ENCODE measurements around the gene CDHR5. TPM values are rescaled to one million over a fixed set of nuclear protein-coding genes. Genes with fewer than 3 reads are reported as not detected.

The CDHR5 gene
- total and polyA plus RNA-seq, 5 donors from 2014 or later = not detected

DNA sequence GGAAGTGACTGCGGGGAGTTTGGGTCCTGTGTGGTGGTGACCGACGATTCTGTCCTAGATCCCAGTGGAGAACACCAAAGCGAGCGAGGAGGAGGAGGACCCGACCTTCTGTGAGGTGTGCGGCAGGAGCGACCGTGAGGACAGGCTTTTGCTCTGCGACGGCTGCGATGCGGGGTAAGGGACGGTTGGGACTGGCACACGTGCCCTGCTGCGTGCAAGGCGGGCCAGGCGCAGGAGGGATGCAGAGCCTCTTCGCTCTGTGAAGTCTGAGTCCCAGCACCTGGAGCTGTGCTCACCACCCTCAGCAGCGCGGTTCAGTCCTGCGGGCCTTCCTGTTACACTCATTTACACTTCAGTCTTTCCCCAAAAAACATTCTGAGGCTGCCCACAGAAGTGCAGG lies 32.3 kb downstream of the CDHR5 start:
- ATAC-seq (ENCODE audit: low read depth in 2 of 2) (no peak), DNase-seq (no peak)
- Histone ChIP-seq H3K9me3 (ENCODE audit: control insufficient read depth in 2 of 2, low read length in 2 of 2) (no peaks in the 10 kb centered on the region), H3K27ac (ENCODE audit: insufficient read depth, low read length, poor library complexity, severe bottlenecking) (no peak overlapping the region), H3K27me3 (ENCODE audit: control insufficient read depth, insufficient read depth, low read length) (no peaks in the 10 kb centered on the region), H3K4me1 (ENCODE audit: control insufficient read depth, insufficient read depth, low read length, poor library complexity, severe bottlenecking) (peaks cover 9% of the 10 kb centered on the region), H3K4me3 (ENCODE audit: low read depth, low read length) (no peak overlapping the region), H3K36me3 (ENCODE audit: control insufficient read depth, insufficient read depth, low read length) (peaks cover 81% of the 10 kb centered on the region)
- Mint-ChIP-seq H3K9me3 (no peaks in the 10 kb centered on the region), H3K27ac (no peak overlapping the region), H3K27me3 (no peaks in the 10 kb centered on the region), H3K4me1 (peaks cover 0 to 17% (median 8%) of the 10 kb centered on the region in 4 donors), H3K4me3 (no peak overlapping the region), H3K36me3 (peaks cover 34% of the 10 kb centered on the region)

DNA sequence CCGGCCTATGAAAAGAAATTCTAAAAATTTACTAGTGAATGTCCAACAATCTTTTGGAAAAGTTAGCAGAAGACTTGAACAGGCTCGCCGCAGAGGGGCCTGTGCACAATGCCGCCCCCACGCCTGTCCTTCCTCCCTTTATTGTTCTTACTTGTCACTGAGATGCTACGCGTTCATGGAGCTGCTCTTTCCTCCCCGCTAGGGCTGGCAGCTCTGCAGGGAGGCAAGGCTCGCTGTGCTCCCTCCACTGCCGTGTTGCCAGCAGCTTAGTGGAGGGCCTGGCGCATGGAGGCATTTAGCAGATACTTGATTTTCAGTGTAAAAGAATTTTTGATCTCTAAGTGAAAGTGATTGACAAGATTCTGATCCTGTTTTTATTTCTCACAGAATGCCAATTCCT lies 33.8 kb downstream of the CDHR5 start:
- Mint-ChIP-seq H3K4me3 (no peak overlapping the region), H3K9me3 (no peaks in the 10 kb centered on the region), H3K36me3 (peaks cover 43% of the 10 kb centered on the region), H3K27me3 (no peaks in the 10 kb centered on the region), H3K27ac (no peak overlapping the region), H3K4me1 (peaks cover 0 to 26% (median 11%) of the 10 kb centered on the region in 4 donors)
- Histone ChIP-seq H3K9me3 (ENCODE audit: control insufficient read depth in 2 of 2, low read length in 2 of 2) (no peaks in the 10 kb centered on the region), H3K4me1 (ENCODE audit: control insufficient read depth, insufficient read depth, low read length, poor library complexity, severe bottlenecking) (peaks cover 16% of the 10 kb centered on the region), H3K27ac (ENCODE audit: insufficient read depth, low read length, poor library complexity, severe bottlenecking) (no peak overlapping the region), H3K36me3 (ENCODE audit: control insufficient read depth, insufficient read depth, low read length) (peaks cover 85% of the 10 kb centered on the region), H3K27me3 (ENCODE audit: control insufficient read depth, insufficient read depth, low read length) (no peaks in the 10 kb centered on the region), H3K4me3 (ENCODE audit: low read depth, low read length) (no peak overlapping the region)
- DNase-seq (no peak), ATAC-seq (ENCODE audit: low read depth in 2 of 2) (no peak)

- no peak overlapping the region for H3K4me3 Mint-ChIP-seq
- no peak overlapping the region for H3K27ac ChIP-seq (ENCODE audit: insufficient read depth, low read length, poor library complexity, severe bottlenecking)
- DNase-seq = no peak
These were observed 35.0 kb downstream of the CDHR5 start for GRCh38 chr11:589798-590197.

GRCh38 chr11:587978-588380 lies 36.8 kb downstream of the CDHR5 start:
- Histone ChIP-seq H3K36me3 (ENCODE audit: control insufficient read depth, insufficient read depth, low read length) (peaks cover 75% of the 10 kb centered on the region), H3K27me3 (ENCODE audit: control insufficient read depth, insufficient read depth, low read length) (no peaks in the 10 kb centered on the region), H3K4me1 (ENCODE audit: control insufficient read depth, insufficient read depth, low read length, poor library complexity, severe bottlenecking) (peaks cover 16% of the 10 kb centered on the region), H3K27ac (ENCODE audit: insufficient read depth, low read length, poor library complexity, severe bottlenecking) (peak overlapping the region; percentile 74), H3K4me3 (ENCODE audit: low read depth, low read length) (no peak overlapping the region), H3K9me3 (ENCODE audit: control insufficient read depth in 2 of 2, low read length in 2 of 2) (no peaks in the 10 kb centered on the region)
- Mint-ChIP-seq H3K36me3 (peaks cover 37% of the 10 kb centered on the region), H3K27ac (peak overlapping the region; percentile 95 to 99 (median 98)), H3K4me1 (peaks cover 0 to 26% (median 11%) of the 10 kb centered on the region in 4 donors), H3K9me3 (peaks cover 0 to 1% (median 0%) of the 10 kb centered on the region in 7 donors), H3K4me3 (peak overlapping the region; percentile 30 to 75 (median 62)), H3K27me3 (no peaks in the 10 kb centered on the region)
- ATAC-seq (ENCODE audit: low read depth in 2 of 2) (peak; percentile 92), DNase-seq (peak; percentile 54 to 80 (median 70))

More at GRCh38 chr11:589798-590197, 35.0 kb downstream of the CDHR5 start:
- no peak for ATAC-seq (ENCODE audit: low read depth in 2 of 2)
- H3K27ac Mint-ChIP-seq = peak overlapping the region in 2 of 3 donors; percentile 43 to 65
- H3K27me3 Mint-ChIP-seq = no peaks in the 10 kb centered on the region
- Histone ChIP-seq H3K9me3 (ENCODE audit: control insufficient read depth in 2 of 2, low read length in 2 of 2) (no peaks in the 10 kb centered on the region), H3K4me1 (ENCODE audit: control insufficient read depth, insufficient read depth, low read length, poor library complexity, severe bottlenecking) (peaks cover 16% of the 10 kb centered on the region), H3K27me3 (ENCODE audit: control insufficient read depth, insufficient read depth, low read length) (no peaks in the 10 kb centered on the region), H3K4me3 (ENCODE audit: low read depth, low read length) (no peak overlapping the region), H3K36me3 (ENCODE audit: control insufficient read depth, insufficient read depth, low read length) (peaks cover 76% of the 10 kb centered on the region)
- H3K36me3 Mint-ChIP-seq = peaks cover 43% of the 10 kb centered on the region
- peaks cover 0 to 26% (median 11%) of the 10 kb centered on the region in 4 donors for H3K4me1 Mint-ChIP-seq
- no peaks in the 10 kb centered on the region for H3K9me3 Mint-ChIP-seq

GRCh38 chr11:587546-587945 lies 37.2 kb downstream of the CDHR5 start:
- peaks cover 0 to 1% (median 0%) of the 10 kb centered on the region in 7 donors for H3K9me3 Mint-ChIP-seq
- ATAC-seq (ENCODE audit: low read depth in 2 of 2) = no peak
- peak overlapping the region; percentile 95 to 99 (median 98) for H3K27ac Mint-ChIP-seq

GRCh38 chr11:586376-587316 lies 38.1 kb downstream of the CDHR5 start:
- Histone ChIP-seq H3K9me3 (ENCODE audit: control insufficient read depth in 2 of 2, low read length in 2 of 2) (no peaks in the 10 kb centered on the region), H3K4me1 (ENCODE audit: control insufficient read depth, insufficient read depth, low read length, poor library complexity, severe bottlenecking) (peaks cover 16% of the 10 kb centered on the region), H3K36me3 (ENCODE audit: control insufficient read depth, insufficient read depth, low read length) (peaks cover 71% of the 10 kb centered on the region), H3K4me3 (ENCODE audit: low read depth, low read length) (no peak overlapping the region), H3K27ac (ENCODE audit: insufficient read depth, low read length, poor library complexity, severe bottlenecking) (peak overlapping the region; percentile 74), H3K27me3 (ENCODE audit: control insufficient read depth, insufficient read depth, low read length) (no peaks in the 10 kb centered on the region)
- Mint-ChIP-seq H3K9me3 (peaks cover 0 to 1% (median 0%) of the 10 kb centered on the region in 7 donors), H3K4me3 (peak overlapping the region in 1 of 4 donors; percentile 9), H3K36me3 (peaks cover 31% of the 10 kb centered on the region), H3K27me3 (no peaks in the 10 kb centered on the region), H3K27ac (peak overlapping the region in 2 of 3 donors; percentile 44 to 99), H3K4me1 (peaks cover 0 to 29% (median 12%) of the 10 kb centered on the region in 4 donors)
- DNase-seq (no peak), ATAC-seq (ENCODE audit: low read depth in 2 of 2) (no peak)

More at GRCh38 chr11:587546-587945, 37.2 kb downstream of the CDHR5 start:
- Histone ChIP-seq H3K27ac (ENCODE audit: insufficient read depth, low read length, poor library complexity, severe bottlenecking) (peak overlapping the region; percentile 74), H3K9me3 (ENCODE audit: control insufficient read depth in 2 of 2, low read length in 2 of 2) (no peaks in the 10 kb centered on the region), H3K4me3 (ENCODE audit: low read depth, low read length) (no peak overlapping the region), H3K4me1 (ENCODE audit: control insufficient read depth, insufficient read depth, low read length, poor library complexity, severe bottlenecking) (peaks cover 16% of the 10 kb centered on the region), H3K36me3 (ENCODE audit: control insufficient read depth, insufficient read depth, low read length) (peaks cover 72% of the 10 kb centered on the region), H3K27me3 (ENCODE audit: control insufficient read depth, insufficient read depth, low read length) (no peaks in the 10 kb centered on the region)
- Mint-ChIP-seq H3K36me3 (peaks cover 35% of the 10 kb centered on the region), H3K27me3 (no peaks in the 10 kb centered on the region), H3K4me3 (peak overlapping the region in 3 of 4 donors; percentile 19 to 75 (median 54)), H3K4me1 (peaks cover 0 to 26% (median 11%) of the 10 kb centered on the region in 4 donors)
- DNase-seq = no peak

- peaks cover 18% of the 10 kb centered on the region for H3K36me3 Mint-ChIP-seq
- H3K4me3 Mint-ChIP-seq = no peak overlapping the region
- no peaks in the 10 kb centered on the region for H3K27me3 ChIP-seq (ENCODE audit: control insufficient read depth, insufficient read depth, low read length)
- H3K4me3 ChIP-seq (ENCODE audit: low read depth, low read length) = no peak overlapping the region
- H3K4me1 Mint-ChIP-seq = peaks cover 0 to 39% (median 17%) of the 10 kb centered on the region in 4 donors
- peaks cover 22% of the 10 kb centered on the region for H3K4me1 ChIP-seq (ENCODE audit: control insufficient read depth, insufficient read depth, low read length, poor library complexity, severe bottlenecking)
- H3K27ac ChIP-seq (ENCODE audit: insufficient read depth, low read length, poor library complexity, severe bottlenecking) = no peak overlapping the region
- DNase-seq (no peak), ATAC-seq (ENCODE audit: low read depth in 2 of 2) (no peak)
- H3K36me3 ChIP-seq (ENCODE audit: control insufficient read depth, insufficient read depth, low read length) = peaks cover 59% of the 10 kb centered on the region
- H3K27me3 Mint-ChIP-seq = no peaks in the 10 kb centered on the region
- no peaks in the 10 kb centered on the region for H3K9me3 ChIP-seq (ENCODE audit: control insufficient read depth in 2 of 2, low read length in 2 of 2)
- peaks cover 0 to 2% (median 0%) of the 10 kb centered on the region in 7 donors for H3K9me3 Mint-ChIP-seq
- H3K27ac Mint-ChIP-seq = no peak overlapping the region
These were observed 40.5 kb downstream of the CDHR5 start for GRCh38 chr11:584287-584686.

Data from CD4-positive, CD25-positive, alpha-beta regulatory T cell (primary cell).